Naive thymus-derived CD8-positive, alpha-beta T cell (primary cell): ENCODE results near the gene HDAC4. TPM values are rescaled to one million over a fixed set of nuclear protein-coding genes. Genes with fewer than 3 reads are reported as not detected.
A peak's percentile ranks its signal among the peaks of the same experiment; 100 is the strongest.

Experiments used
- ATAC-seq, 2 donors: fragments of 150-1000 bp; cut with Tn5 transposase in 1 of 2; sonication (Bioruptor Pico), chemical (Tn5 transposase) in 1 of 2; 1 replicate in 1 of 2; 2 replicates in 1 of 2; pipeline ENCODE4 v1.10.0; 2021; ENCODE audit warnings: mild to moderate bottlenecking in 2 of 2, moderate library complexity in 2 of 2
- POLR2A ChIA-PET: fragments of 350-600 bp; sonication (Branson Sonifier 250); formaldehyde crosslinking; loops from one replicate; lab custom pipeline; 2021; ENCODE audit warnings: antibody characterized with exemption; lab: Charles Lee
- DNase-seq, 10 donors: peaks; one replicate each; pipeline versions ENCODE4 v3.0.0 to v3.0.0-alpha.2; 2020 to 2022
- H3K27ac Mint-ChIP-seq, 10 donors: one replicate each; pipeline ENCODE4 v1.8.0; 2020 to 2022; ENCODE audit warnings: mild to moderate bottlenecking in 10 of 10, mixed read lengths in 10 of 10, moderate library complexity in 4 of 10, inconsistent platforms in 1 of 10
- H3K27me3 Mint-ChIP-seq, 5 donors: one replicate each; pipeline ENCODE4 v1.8.0; 2021 to 2022; ENCODE audit warnings: mixed read lengths in 5 of 5
- H3K36me3 Mint-ChIP-seq, 3 donors: one replicate each; pipeline ENCODE4 v1.8.0; 2020 to 2022; ENCODE audit warnings: mixed read lengths in 3 of 3, mild to moderate bottlenecking in 2 of 3, inconsistent platforms in 1 of 3
- H3K4me1 Mint-ChIP-seq, 4 donors: one replicate each; pipeline ENCODE4 v1.8.0; 2021 to 2022; ENCODE audit warnings: mixed read lengths in 4 of 4
- H3K4me3 Mint-ChIP-seq, 10 donors: one replicate each; pipeline ENCODE4 v1.8.0; 2020 to 2022; ENCODE audit warnings: mild to moderate bottlenecking in 10 of 10, mixed read lengths in 10 of 10, moderate library complexity in 6 of 10, inconsistent platforms in 1 of 10
- H3K9me3 Mint-ChIP-seq, 9 donors: one replicate each; pipeline ENCODE4 v1.8.0; 2020 to 2022; ENCODE audit warnings: mixed read lengths in 9 of 9, mild to moderate bottlenecking in 3 of 9, inconsistent platforms in 1 of 9, moderate library complexity in 1 of 9
- polyA plus RNA-seq, 3 donors: library from polyadenylated mRNA; unstranded; fragments of 300-500 nt; fragmentation: Illumina TruSeq; gene quantifications; one replicate each; pipeline ENCODE4 v1.2.3, GENCODE V29; 2021
- total RNA-seq, 8 experiments: library from RNA in 2 of 8; stranded (reverse) in 2 of 8; gene quantifications; one replicate each; pipeline ENCODE4 v1.2.3 and lab custom pipeline; 2021 to 2026

The HDAC4 gene
- total and polyA plus RNA-seq, 5 experiments from 2014 or later = 2.8 to 37.3 (median 10.1) TPM

DNA sequence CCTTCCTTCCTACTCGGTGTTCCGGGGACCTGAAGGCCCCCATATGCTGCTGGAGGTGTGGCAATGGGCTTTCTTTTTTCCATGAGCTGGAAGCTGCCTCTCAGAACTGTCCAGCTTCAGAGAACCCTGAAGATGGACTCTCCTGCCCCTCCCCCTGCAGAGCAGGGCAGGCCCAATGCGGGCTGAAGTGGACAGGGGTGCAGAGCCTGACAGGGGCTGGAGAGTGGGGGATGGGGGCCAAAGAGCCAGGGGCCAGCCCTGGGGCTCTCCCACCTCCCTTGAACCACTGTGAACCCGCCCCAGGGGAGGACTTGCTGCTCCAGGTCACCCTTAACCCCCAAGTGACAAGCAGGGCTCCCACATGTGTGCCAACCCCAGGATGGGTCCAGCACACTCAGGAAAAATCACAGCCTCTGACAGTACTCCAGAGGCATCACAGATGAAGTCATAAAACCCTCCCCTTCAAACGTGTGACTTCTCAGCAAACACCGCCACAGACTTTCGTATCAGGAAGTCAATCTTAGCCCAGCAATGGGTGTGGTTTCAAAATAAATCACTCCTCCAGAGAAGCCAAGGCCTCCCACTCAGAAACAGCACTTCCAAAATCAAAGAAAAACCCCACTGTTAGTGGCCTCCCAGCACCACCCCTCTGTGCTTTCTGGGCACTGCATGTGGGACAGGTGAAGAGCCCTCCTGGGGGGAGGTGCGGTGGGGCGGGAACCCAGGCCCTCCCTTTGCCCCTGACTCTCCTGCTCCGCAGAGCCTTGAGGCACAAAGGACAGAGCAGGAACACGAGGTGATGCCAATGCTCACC is 135.8 kb downstream of the HDAC4 start:
- H3K36me3 Mint-ChIP-seq = no peaks in the 10 kb centered on the region
- ATAC-seq (peak; percentile 71 to 79), DNase-seq (peak; percentile 35 to 90 (median 75))
- H3K27ac Mint-ChIP-seq = peak overlapping the region; percentile 88 to 99 (median 98)
- H3K27me3 Mint-ChIP-seq = no peaks in the 10 kb centered on the region
- POLR2A ChIA-PET = interaction anchor here (0.5 to 6.6 kb wide), 10 partner anchors 11 to 158 kb away, joined by 3 to 70 read pairs (median 4); partner anchors contain the start of gene HDAC4
- peak overlapping the region; percentile 77 to 95 (median 88) for H3K4me3 Mint-ChIP-seq
- H3K9me3 Mint-ChIP-seq = no peaks in the 10 kb centered on the region
- peaks cover 53 to 93% (median 86%) of the 10 kb centered on the region in 4 donors for H3K4me1 Mint-ChIP-seq

DNA sequence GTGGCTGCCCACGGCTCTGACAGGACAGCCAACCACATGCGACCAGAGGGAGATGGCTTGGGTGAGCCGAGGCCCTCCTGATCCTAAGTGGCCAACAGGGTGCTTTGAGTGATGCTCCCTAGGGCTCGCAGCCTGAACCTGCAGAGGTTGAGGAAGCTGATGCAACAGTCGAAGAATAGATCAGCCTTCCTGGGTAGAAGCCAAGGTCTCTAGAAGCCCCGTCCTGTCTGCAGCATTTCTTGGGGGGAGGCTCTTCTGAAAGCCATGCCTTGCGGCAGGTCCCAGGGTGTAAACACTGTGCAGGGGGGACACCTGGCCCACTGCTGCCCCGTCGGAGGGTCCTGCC is 136.4 kb downstream of the HDAC4 start:
- ATAC-seq (peak; percentile 35 to 43), DNase-seq (peak in 7 of 10 donors; percentile 28 to 80 (median 65))
- Mint-ChIP-seq H3K4me1 (peaks cover 53 to 93% (median 86%) of the 10 kb centered on the region in 4 donors), H3K4me3 (peak overlapping the region; percentile 43 to 95 (median 82)), H3K36me3 (no peaks in the 10 kb centered on the region), H3K27me3 (no peaks in the 10 kb centered on the region), H3K27ac (peak overlapping the region; percentile 88 to 99 (median 97)), H3K9me3 (no peaks in the 10 kb centered on the region)
- POLR2A ChIA-PET = interaction anchor here (0.6 to 6.6 kb wide), 10 partner anchors 11 to 157 kb away, joined by 3 to 70 read pairs (median 4); partner anchors contain the start of gene HDAC4

DNA sequence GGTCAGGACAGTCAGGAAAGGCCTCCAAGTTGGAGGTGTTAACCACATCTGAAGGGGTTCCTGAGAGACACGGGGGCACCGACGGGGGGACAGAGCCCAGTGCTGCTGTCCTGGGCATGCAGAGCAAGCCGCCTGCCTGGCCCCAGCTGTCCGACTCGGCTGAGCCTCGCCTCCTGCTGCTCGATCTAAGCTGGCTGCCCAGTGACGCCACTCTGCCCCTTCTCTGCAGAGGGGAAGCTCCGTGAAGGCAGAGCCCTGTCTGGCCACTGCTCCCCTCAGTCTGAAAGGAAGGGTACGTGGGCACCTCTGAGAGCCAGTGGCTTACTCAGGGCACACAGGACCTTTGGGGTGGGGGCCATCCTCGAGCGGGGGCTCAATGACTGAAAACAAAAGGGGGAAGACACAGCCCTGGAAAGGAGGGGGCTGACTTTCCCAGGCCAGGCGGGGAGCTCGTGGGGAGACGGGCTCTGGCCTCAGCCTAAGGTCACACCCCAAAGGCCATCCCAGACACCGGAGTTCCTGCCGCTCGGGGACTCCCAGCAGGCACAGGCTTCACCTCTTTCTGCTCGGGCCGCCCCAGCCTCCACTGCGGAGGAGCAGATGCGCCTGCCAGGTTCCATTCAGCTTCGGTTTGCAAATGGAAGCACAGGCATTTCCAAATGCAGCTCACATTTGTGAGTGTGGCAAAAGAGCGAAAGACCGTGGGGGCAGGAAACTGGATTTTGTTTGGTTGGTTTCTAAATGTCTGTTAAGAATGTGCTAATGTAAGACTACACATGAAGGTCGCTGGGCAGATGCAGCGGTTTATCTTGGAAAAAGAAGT is 136.9 kb downstream of the HDAC4 start:
- no peak for DNase-seq
- no peaks in the 10 kb centered on the region for H3K9me3 Mint-ChIP-seq
- no peak for ATAC-seq
- peak overlapping the region; percentile 88 to 99 (median 97) for H3K27ac Mint-ChIP-seq
- peaks cover 54 to 93% (median 86%) of the 10 kb centered on the region in 4 donors for H3K4me1 Mint-ChIP-seq
- H3K4me3 Mint-ChIP-seq = peak overlapping the region; percentile 43 to 95 (median 82)
- POLR2A ChIA-PET = interaction anchor here (0.9 to 6.2 kb wide), 5 partner anchors 11 to 137 kb away, joined by 3 to 58 read pairs (median 4); partner anchors contain the start of gene HDAC4
- no peaks in the 10 kb centered on the region for H3K36me3 Mint-ChIP-seq
- H3K27me3 Mint-ChIP-seq = no peaks in the 10 kb centered on the region

DNA sequence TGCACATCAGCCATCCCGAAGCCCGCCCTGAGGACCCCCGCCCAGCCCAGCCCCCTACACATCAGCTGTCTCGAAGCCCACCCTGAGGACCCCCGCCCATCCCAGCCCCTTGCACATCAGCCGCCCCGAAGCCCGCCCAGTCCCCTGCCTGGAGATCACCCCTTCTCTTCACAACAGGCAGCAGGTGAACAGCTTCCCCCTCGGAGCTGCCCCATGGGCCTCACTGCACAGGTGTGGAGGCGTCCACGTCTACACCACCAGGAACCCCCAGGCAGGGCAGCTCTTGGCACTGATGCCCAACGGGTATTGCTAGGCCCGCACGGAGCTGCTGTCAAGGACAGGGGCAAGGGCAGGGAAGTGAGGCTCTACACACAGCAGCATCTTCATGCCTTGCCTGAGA is 137.6 kb downstream of the HDAC4 start:
- DNase-seq (no peak), ATAC-seq (no peak)
- Mint-ChIP-seq H3K27ac (peak overlapping the region in 8 of 10 donors; percentile 48 to 78 (median 72)), H3K4me1 (peaks cover 54 to 93% (median 86%) of the 10 kb centered on the region in 4 donors), H3K27me3 (no peaks in the 10 kb centered on the region), H3K36me3 (peaks cover 0 to 3% (median 0%) of the 10 kb centered on the region in 3 donors), H3K4me3 (peak overlapping the region in 7 of 10 donors; percentile 16 to 61 (median 53)), H3K9me3 (peaks cover 0 to 4% (median under 1%) of the 10 kb centered on the region in 9 donors)
- POLR2A ChIA-PET = interaction anchor here (0.9 to 6.2 kb wide), 3 partner anchors 11 to 138 kb away, joined by 3 to 58 read pairs (median 4); partner anchors contain the start of gene HDAC4

DNA sequence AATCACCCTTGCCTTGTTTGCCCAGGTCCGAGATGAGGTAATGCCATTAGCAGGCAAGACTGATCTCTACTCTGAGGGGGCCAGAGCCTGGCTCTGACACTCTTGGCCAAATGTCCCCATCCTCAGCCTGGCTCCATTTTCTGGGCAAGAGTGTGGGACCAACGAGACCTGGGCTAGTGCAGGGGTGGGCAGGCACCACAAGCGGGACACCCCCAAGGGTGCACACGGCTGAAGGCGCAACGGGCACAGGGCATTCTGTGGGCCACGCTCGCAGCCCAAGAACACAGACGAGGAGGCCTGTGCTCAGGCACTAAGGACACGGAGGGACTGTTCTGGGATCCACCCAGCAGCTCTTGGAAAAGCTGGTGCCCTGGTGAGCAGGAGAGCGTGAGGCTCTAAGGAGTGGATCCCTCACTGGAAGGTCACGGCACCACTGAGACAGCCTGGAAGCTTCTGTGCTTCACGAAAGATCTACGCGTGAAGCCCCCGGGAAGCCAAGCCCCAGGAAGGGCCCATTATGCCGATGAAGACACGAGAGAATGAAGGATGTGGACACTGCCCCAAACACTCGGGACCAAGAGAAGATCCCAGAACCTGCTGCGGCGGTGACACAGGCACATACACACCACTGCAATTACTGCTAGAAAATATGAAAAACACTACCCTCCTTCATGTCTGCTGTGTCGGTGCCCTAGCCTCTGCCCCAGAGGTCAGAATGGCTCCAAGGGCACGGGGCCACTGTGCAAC is 138.2 kb downstream of the HDAC4 start:
- Mint-ChIP-seq H3K36me3 (peaks cover 0 to 8% (median 5%) of the 10 kb centered on the region in 3 donors), H3K4me1 (peaks cover 52 to 93% (median 86%) of the 10 kb centered on the region in 4 donors), H3K27me3 (no peaks in the 10 kb centered on the region), H3K9me3 (peaks cover 0 to 9% (median 5%) of the 10 kb centered on the region in 9 donors), H3K4me3 (peak overlapping the region in 1 of 10 donors; percentile 7), H3K27ac (peak overlapping the region in 8 of 10 donors; percentile 5 to 93 (median 48))
- no peak for ATAC-seq
- POLR2A ChIA-PET = interaction anchor here (6.2 kb wide), 1 partner anchor 10 kb away, joined by 58 read pairs; no protein-coding TSS in a partner anchor
- no peak for DNase-seq

DNA sequence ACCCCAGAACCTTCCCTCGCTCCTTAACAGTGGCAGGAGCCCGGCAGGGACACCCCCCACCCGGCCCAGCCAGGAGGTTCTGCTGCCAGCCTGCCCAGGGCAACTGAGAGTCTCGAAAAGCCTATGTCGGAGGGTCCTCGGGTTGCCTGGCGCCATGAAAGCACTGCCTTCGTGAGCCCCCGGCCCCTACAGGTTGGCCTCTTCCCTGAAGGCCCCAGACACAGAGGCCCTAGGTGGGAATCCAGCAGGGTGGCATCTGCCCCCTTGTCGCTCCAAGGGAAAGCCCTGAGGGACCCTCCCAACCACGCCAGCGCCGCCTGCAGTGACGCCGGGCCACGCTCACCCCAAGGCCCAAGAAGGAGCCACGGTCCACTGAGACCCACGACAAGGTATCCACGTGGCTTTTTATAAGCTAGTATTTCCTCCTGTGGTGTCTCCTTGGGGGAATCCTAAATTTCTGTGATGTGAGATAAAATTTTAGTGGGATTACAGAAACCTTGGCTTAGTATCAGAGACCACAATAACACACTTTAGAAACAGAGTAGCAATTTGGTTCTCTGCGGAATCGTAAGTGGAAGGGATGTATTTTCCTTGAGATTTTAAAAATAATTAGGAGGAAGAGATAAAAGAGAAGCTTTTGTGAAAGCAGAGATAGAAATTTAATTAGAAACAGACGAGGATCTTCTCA is 138.9 kb downstream of the HDAC4 start:
- Mint-ChIP-seq H3K9me3 (peaks cover 0 to 15% (median 10%) of the 10 kb centered on the region in 9 donors), H3K4me1 (peaks cover 49 to 93% (median 86%) of the 10 kb centered on the region in 4 donors), H3K27ac (peak overlapping the region in 8 of 10 donors; percentile 19 to 93 (median 59)), H3K4me3 (peak overlapping the region in 1 of 10 donors; percentile 11), H3K36me3 (peaks cover 0 to 15% (median 10%) of the 10 kb centered on the region in 3 donors), H3K27me3 (no peaks in the 10 kb centered on the region)
- DNase-seq (no peak), ATAC-seq (no peak)
- POLR2A ChIA-PET = interaction anchor here (6.2 kb wide), 1 partner anchor 9 kb away, joined by 58 read pairs; no protein-coding TSS in a partner anchor

DNA sequence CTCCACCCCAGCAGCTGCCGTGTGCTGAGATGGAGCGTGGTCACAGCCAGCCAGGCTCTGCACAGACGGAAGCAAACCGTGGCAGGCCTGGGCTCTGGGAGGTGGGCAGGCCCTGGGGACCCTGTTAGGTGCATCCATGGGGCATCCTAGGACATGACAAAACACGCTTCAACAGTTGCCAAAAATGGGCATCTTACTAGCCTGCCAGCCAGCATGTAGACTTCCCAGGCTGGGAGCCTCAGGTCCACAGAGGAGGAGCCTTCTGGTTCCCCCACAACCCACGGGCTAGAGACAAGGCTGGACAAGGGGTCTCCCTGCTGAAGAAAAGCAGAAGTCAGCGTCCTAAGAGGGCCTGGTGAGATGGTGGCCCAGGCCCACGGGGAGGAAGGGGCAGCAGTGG is 139.5 kb downstream of the HDAC4 start:
- H3K9me3 Mint-ChIP-seq = peaks cover 0 to 16% (median 10%) of the 10 kb centered on the region in 9 donors
- POLR2A ChIA-PET = no interaction called here
- no peak for DNase-seq
- peak overlapping the region in 7 of 10 donors; percentile 13 to 96 (median 93) for H3K27ac Mint-ChIP-seq
- no peak for ATAC-seq
- peak overlapping the region in 2 of 10 donors; percentile 3 to 45 for H3K4me3 Mint-ChIP-seq
- peaks cover 43 to 92% (median 85%) of the 10 kb centered on the region in 4 donors for H3K4me1 Mint-ChIP-seq
- peaks cover 0 to 16% (median 10%) of the 10 kb centered on the region in 3 donors for H3K36me3 Mint-ChIP-seq
- no peaks in the 10 kb centered on the region for H3K27me3 Mint-ChIP-seq

DNA sequence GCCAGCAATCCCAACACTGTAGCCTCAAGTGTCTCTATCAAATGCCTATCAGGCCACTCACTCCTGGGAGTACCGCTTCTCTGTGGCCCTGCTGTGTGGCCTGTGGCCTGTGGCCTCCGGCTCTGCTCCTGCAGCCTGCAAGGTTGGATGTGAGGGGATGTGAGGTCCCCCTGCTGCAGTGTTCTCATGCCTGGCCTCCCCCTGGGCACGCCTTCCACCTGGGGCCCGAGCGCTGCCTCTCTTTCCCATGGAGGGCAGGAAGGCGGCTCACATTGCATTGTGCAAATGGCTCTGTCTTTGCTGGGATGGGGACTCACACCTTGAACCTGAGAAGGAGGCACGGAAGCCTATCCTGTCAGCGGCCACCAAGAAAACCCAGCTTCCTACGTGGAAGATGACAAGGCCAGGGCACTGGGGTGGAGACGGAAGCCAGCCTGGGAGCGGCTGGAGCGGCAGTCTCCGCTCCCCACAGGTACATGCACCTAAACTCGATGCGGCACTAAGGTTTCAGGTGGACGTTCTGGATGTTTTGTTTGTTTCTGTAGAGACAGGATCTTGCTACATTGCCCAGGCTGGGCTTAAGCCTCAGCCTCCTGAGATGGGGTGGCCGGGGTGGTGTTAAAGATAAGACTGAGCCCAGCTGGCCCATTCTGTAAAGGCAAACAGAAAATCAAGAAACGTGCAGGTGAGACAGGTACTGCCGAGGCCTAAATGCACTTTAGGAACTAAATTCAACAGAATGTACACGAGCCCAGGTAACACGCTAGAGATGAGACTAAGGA is 140.1 kb downstream of the HDAC4 start:
- ATAC-seq = no peak
- Mint-ChIP-seq H3K9me3 (peaks cover 0 to 16% (median 10%) of the 10 kb centered on the region in 9 donors), H3K27me3 (no peaks in the 10 kb centered on the region), H3K4me1 (peaks cover 43 to 92% (median 85%) of the 10 kb centered on the region in 4 donors), H3K36me3 (peaks cover 0 to 16% (median 10%) of the 10 kb centered on the region in 3 donors), H3K27ac (peak overlapping the region; percentile 91 to 96 (median 94)), H3K4me3 (peak overlapping the region in 8 of 10 donors; percentile 64 to 92 (median 86))
- no peak for DNase-seq
- POLR2A ChIA-PET = interaction anchor here (0.9 kb wide), 1 partner anchor 14 kb away, joined by 4 read pairs; no protein-coding TSS in a partner anchor

DNA sequence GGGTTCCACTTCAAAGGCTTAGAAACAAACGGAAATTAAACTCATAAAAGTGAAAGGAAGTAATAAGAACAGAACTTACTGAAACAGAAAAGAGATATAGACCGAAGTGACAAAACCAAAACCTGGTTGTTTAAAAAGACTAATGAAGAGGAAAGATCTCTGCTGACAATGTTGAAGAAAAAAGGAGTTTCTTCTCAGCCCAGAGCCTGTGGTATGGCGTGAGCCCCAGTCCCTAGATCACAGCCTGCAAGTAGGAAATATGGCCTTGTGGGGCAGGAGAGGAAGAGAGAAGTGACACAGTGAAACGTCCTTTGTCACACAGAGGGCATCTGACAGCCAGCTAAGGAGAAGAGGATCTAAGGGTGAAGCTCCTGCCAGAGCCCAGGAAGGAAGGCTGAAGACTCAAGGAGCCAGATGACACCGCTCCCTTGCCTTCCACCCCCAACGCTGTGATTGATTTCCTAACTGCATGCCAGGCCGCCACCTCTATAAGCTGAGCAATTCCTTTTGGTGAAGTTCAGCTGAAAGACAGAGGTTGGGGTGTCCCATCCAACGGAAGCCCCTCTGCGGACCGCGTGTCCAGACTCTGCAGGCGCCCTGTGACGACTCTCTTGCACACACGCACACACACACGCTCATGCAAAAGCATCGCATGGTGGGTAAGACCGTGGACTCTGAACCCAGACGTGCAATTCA is 141.1 kb downstream of the HDAC4 start:
- H3K9me3 Mint-ChIP-seq = peaks cover 0 to 16% (median 10%) of the 10 kb centered on the region in 9 donors
- peak overlapping the region; percentile 68 to 92 (median 83) for H3K4me3 Mint-ChIP-seq
- peaks cover 43 to 92% (median 86%) of the 10 kb centered on the region in 4 donors for H3K4me1 Mint-ChIP-seq
- ATAC-seq (peak; percentile 41 to 49), DNase-seq (peak in 3 of 10 donors; percentile 36 to 42 (median 41))
- H3K27ac Mint-ChIP-seq = peak overlapping the region; percentile 91 to 96 (median 94)
- no peaks in the 10 kb centered on the region for H3K27me3 Mint-ChIP-seq
- POLR2A ChIA-PET = interaction anchor here (0.8 to 1.1 kb wide), 3 partner anchors 13 to 141 kb away, joined by 3 to 4 read pairs (median 3); partner anchors contain the start of gene HDAC4
- peaks cover 0 to 16% (median 10%) of the 10 kb centered on the region in 3 donors for H3K36me3 Mint-ChIP-seq
